Measurements from ENCODE around the gene STT3B.

STT3B gene

GRCh38 chr3:31534065-31534425 is 1.3 kb downstream of the STT3B start:
- TF ChIP-seq REST (IDR thresholded peaks at IDR 0.05; ENCODE audit: insufficient read depth in 1 of 2, low read depth in 2 of 2, low read length in 2 of 2) (no peak), SIN3A (IDR thresholded peaks at IDR 0.05; ENCODE audit: borderline replicate concordance, insufficient read depth, low read length) (no peak), POLR2AphosphoS5 (IDR thresholded peaks at IDR 0.05; ENCODE audit: low read depth, low read length) (no peak), FOXP2 (optimal IDR thresholded peaks at IDR 0.05; ENCODE audit: borderline replicate concordance, extremely low read depth, extremely low read length, insufficient read depth) (no peak), TAF1 (IDR thresholded peaks at IDR 0.05; ENCODE audit: borderline replicate concordance, insufficient read depth, low read length) (no peak)

GRCh38 chr3:31536497-31536896 is 3.8 kb downstream of the STT3B start:
- TF ChIP-seq REST (IDR thresholded peaks at IDR 0.05; ENCODE audit: insufficient read depth in 1 of 2, low read depth in 2 of 2, low read length in 2 of 2) (no peak), POLR2AphosphoS5 (IDR thresholded peaks at IDR 0.05; ENCODE audit: low read depth, low read length) (no peak), FOXP2 (optimal IDR thresholded peaks at IDR 0.05; ENCODE audit: borderline replicate concordance, extremely low read depth, extremely low read length, insufficient read depth) (no peak), SIN3A (IDR thresholded peaks at IDR 0.05; ENCODE audit: borderline replicate concordance, insufficient read depth, low read length) (no peak), TAF1 (IDR thresholded peaks at IDR 0.05; ENCODE audit: borderline replicate concordance, insufficient read depth, low read length) (no peak)

- TF ChIP-seq REST (IDR thresholded peaks at IDR 0.05; ENCODE audit: insufficient read depth in 1 of 2, low read depth in 2 of 2, low read length in 2 of 2) (no peak), SIN3A (IDR thresholded peaks at IDR 0.05; ENCODE audit: borderline replicate concordance, insufficient read depth, low read length) (no peak), TAF1 (IDR thresholded peaks at IDR 0.05; ENCODE audit: borderline replicate concordance, insufficient read depth, low read length) (no peak), FOXP2 (optimal IDR thresholded peaks at IDR 0.05; ENCODE audit: borderline replicate concordance, extremely low read depth, extremely low read length, insufficient read depth) (no peak), POLR2AphosphoS5 (IDR thresholded peaks at IDR 0.05; ENCODE audit: low read depth, low read length) (no peak)
Observed at GRCh38 chr3:31538801-31539200, 6.1 kb downstream of the STT3B start.

- no peak for TF ChIP-seq SIN3A (IDR thresholded peaks at IDR 0.05; ENCODE audit: borderline replicate concordance, insufficient read depth, low read length)
- TF ChIP-seq TAF1 (IDR thresholded peaks at IDR 0.05; ENCODE audit: borderline replicate concordance, insufficient read depth, low read length) = no peak
- no peak for TF ChIP-seq REST (IDR thresholded peaks at IDR 0.05; ENCODE audit: insufficient read depth in 1 of 2, low read depth in 2 of 2, low read length in 2 of 2)
- no peak for TF ChIP-seq POLR2AphosphoS5 (IDR thresholded peaks at IDR 0.05; ENCODE audit: low read depth, low read length)
- no peak for TF ChIP-seq FOXP2 (optimal IDR thresholded peaks at IDR 0.05; ENCODE audit: borderline replicate concordance, extremely low read depth, extremely low read length, insufficient read depth)
Observed at GRCh38 chr3:31539275-31539674, 6.5 kb downstream of the STT3B start.

- TF ChIP-seq REST (IDR thresholded peaks at IDR 0.05; ENCODE audit: insufficient read depth in 1 of 2, low read depth in 2 of 2, low read length in 2 of 2) (no peak), POLR2AphosphoS5 (IDR thresholded peaks at IDR 0.05; ENCODE audit: low read depth, low read length) (no peak), SIN3A (IDR thresholded peaks at IDR 0.05; ENCODE audit: borderline replicate concordance, insufficient read depth, low read length) (no peak), TAF1 (IDR thresholded peaks at IDR 0.05; ENCODE audit: borderline replicate concordance, insufficient read depth, low read length) (no peak), FOXP2 (optimal IDR thresholded peaks at IDR 0.05; ENCODE audit: borderline replicate concordance, extremely low read depth, extremely low read length, insufficient read depth) (no peak)
Observed at GRCh38 chr3:31541089-31541488, 8.4 kb downstream of the STT3B start.

All from PFSK-1 (cell line).